Activated naive CD4-positive, alpha-beta T cell treated with anti-CD3 and anti-CD28 coated beads, Interleukin-2, amount 50 U/mL, for 16 hours (primary cell): ENCODE results near the gene UMODL1.

Experiments used
- DNase-seq: peaks from one replicate; pipeline ENCODE4 v3.0.0-alpha.2; 2020

The UMODL1 gene

DNA sequence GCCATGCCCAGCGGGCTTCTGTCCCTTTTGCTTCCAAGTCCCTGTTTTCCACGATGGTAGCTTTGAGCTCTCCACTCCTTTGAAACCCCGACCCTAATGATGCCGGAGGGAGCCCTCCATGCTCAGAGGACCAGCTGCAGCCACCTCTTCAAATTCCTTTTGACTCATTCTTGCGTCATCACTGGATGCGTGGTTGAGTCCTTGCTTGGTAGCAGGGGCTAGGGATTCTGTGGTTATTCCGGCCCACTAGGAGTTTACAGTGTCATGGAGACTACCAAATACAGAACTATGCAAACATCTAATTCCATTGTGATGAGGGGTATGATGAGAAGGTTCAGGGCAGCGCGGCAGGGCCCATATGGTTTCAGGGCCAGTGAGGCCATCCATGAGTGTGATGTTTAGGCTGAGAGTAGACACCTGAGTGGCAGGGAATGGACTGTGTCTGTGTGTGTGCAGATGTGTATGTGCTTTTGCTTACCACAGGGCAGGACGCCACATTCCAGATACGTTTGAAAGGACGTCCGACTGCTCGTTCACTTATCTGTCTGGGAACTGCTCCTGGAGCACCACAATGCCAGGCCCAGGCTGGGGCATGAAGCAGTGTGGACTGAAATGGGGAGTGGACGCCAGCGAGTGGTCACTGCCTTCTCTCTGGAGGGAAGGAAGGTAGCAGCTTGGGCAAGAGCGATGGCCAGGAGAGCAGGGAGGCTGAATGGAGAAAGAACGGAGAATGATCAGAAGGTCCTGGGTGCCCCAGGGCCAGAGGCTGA is 30.5 kb upstream of the UMODL1 start:
- DNase-seq: no peak

DNA sequence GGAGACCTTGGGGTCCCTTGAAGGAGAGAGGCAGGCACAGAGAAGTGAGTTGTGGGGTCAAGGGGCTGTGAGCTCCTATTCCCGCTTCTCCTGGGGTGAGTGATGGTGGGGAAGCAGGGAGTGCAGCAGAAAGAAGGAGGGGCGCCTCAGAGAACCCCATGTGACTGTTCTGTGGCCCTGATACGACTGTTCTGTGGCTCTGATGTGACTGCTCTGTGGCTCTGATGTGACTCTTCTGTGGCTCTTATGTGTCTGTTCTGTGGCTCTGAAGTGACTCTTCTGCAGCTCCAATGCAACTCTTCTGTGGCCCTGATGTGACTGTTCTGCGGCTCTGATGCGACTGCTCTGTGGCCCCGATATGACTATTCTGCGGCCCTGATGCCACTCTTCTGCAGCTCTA is 29.9 kb upstream of the UMODL1 start:
- DNase-seq: no peak

DNA sequence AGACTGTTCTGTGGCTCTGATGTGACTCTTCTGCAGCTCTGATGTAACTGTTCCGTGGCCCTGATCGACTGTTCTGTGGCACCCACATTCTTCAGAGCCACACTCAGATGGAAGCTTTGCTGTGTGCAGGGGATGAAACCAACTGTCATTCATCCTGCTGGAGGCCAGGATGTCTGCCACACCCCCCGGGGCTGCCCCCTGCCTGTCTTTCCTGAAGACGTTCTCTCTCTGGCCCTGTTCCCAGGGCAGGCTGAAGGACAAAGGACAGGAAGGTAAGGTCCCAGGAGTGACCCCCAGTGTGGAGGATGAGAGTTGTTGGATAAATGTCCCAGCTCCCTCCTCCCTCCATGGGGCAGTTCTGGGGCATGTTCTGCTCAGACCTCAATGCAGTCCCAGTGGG is 29.4 kb upstream of the UMODL1 start:
- DNase-seq: no peak

DNA sequence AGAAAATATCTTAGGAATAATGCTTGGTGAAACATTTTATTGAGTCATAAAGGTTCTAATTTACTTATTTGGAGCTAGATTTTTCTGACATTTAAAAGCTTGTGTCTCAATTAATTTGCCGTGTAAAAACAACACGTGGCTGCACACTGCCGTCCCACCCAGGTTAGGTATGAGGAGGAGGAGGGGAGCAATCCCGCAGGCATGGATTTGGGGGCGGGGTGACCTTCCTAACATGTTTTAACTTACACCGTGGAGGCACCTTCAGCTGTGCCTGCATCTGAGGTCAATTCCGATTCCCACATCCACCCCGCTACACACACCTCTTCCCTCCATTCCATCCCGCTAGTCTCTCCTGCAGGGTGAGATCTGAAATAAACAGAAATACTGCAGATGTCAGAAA is 28.5 kb upstream of the UMODL1 start:
- no peak for DNase-seq

DNA sequence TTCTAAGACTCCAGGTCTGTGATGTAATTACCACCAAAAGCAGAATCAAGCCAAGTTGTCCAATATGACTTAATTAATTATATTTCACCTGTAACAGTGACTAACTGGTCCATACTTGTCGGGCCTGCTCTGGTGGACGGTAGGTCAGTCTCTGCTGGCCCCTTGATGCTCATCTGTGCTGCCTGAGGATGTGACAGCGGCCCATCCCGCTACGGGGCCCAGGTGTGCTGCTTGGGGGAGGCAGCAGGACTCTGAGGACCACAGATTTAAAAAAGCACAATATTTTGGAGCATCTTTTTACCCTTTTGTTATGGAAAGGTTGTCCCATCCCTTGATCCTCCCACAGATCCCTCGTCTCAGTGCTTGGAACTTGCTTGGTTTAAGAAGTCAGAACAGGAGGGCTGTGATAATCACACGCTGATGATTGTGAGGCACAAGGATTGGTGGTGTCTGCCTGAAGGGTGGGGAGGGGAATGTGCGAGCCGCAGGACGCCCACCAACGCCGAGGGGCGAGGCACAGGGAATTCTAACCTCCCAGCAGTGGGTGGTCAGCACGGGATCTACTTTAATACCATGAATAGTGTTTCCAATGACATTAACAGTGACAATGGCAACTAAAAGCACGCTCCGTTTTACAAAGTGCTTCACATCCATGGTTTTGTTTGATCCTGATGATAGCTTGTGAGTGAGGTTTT is 27.8 kb upstream of the UMODL1 start:
- no peak for DNase-seq

DNA sequence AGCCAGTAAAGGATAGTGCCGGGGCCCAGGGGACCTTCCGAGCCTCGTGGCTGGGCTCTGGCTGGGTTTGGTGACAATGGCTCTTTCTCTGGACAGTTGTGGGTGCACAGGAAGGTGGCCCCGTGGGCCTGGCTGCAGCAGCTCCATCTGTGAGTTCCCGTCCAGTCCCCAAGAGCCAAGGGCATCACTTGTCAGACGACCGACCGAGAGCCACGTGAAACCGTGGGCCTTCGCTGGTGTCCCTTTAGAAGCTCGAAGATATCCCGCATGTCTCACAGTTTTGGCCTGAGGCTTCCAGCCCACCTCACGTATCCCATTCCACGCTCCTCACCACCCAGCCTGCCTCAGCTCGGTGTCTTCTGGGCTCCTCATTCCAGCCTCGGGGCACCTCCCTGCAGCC is 27.2 kb upstream of the UMODL1 start:
- DNase-seq: no peak

DNA sequence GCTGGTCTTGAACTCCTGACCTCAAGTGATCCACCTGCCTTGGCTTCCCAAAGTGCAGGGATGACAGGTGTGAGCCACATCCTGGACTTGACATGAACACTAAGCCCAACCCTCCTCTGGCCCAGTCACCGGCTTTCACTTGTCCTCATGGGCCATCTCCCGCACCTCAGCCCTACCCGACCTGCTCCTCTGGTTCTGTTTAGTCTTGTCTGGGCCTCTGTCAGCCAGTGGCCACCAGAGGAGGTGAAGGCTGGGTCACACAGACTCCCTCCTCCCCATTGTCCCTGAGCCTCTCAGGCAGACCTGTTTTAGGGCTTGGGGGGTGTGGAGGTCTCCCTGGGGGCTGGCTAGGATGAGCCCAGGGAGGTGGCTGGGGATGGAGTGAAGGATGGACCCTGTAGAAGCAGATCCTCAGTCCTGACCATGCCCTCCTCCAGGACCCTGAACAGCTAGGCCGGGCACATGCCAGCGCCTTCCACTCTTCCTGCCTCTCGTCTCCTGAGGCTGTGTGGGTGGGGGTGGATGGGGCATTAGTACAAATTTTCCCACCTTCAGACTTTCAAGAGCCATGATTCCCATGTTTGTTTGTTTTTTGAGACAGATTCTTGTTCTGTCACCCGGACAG is 26.1 kb upstream of the UMODL1 start:
- DNase-seq: no peak

DNA sequence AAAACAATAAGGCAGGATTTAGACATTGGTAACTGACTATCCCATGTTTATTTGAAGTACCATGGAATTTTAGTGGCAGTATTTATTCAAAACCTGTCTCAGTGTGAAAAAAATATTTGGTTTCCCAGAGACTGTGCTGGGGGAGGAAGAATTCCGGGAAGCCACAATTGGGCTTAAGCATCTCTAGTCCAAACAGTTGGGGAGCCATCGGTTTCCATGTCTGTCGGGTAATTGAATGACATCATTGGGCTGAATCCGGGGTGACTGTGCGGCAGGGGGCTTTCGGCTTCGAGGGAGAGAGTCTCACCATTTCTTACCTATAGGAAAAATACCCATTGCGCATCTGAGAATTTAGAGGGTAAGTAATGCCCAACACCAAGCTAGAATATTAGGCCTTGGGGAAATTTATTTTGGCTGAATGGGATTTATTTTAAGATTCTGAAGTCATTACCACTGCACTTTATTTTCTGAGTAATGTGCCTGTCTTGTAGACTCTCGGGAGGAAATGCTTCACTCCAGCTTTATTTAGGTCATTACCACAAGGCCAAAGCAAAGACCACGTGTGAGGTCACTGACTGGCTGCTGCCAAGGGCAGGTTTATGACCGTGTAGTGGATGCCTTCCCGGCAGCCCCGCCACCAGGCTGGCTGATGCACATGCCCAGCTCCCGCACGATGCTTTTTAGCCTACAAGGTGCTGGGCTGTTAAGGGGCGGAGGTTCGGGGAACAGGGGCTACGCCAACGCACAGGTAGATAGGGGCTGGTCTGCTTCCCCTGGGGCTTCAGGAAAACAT is 23.1 kb upstream of the UMODL1 start:
- DNase-seq: no peak

DNA sequence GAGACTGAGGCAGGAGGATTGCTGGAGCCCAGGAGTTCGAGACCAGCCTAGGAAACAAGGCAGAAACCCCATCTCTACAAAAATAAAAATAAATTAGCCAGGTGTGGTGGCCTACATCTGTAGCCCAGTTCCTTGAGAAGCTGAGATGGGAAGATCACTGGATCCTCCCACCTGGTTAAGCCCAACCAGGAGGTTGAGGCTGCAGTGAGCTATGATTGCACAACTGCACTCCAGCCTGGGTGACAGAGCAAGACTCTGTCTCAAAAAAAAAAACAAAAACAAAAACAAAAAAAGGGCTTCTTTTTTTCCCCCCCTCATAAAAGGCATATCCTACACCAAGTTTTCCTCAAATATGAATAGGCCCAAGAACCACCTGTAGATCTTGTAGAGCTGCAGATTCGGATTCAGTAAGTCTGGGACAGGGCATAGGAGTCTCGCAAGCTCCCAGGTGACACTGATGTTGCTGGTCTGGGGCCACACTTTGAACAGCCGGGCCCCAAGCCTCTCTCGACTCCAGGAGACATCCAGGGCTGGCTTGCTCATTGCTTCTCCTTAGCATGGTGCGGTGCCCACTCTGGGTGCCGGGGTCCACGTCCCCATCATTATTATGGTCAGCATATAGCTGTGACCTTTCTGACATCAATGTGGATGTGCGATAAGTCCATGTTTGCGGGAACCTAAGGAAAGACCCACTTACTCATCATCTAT is 22.1 kb upstream of the UMODL1 start:
- no peak for DNase-seq

DNA sequence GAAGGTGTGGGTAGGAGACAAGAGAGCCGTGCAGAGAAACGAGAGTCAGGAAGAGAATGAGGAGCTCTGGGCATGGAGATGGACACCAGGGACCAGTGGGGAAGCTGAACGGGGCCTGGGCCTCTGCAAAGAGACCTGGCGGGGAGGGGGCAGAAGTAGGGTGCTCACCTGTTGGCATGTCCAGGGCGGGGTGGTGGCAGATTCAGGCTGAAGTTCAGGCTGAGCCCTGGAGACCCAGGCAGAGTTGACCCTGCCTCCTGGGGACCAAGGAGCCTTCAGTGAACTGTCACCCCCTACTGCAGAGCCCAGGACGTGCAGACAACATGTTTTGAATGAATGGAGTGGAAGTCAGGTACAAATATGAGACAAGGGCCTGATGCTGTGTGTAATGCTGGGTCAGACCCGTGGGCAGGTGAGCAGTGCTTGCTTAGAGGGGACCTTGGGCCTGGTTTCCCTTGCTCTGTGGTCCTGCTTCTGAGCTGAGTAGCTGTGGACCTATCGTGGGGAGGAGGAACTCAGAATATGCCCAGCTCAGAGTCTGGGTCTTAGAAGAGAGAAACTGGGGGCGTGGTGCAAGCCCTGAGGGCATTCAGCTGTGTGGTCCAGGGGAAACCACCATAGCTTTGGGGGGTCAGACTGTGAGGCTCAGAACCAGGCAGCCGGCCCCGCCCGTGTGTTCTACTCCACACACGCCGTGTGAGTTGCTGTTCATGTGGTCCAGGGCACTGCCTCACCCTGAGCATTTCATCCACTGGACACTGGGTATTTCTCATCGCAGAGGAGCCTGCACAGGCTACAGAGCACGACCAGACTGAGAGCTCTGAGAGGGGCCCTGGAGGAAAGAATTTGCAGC is 21.3 kb upstream of the UMODL1 start:
- DNase-seq: no peak

DNA sequence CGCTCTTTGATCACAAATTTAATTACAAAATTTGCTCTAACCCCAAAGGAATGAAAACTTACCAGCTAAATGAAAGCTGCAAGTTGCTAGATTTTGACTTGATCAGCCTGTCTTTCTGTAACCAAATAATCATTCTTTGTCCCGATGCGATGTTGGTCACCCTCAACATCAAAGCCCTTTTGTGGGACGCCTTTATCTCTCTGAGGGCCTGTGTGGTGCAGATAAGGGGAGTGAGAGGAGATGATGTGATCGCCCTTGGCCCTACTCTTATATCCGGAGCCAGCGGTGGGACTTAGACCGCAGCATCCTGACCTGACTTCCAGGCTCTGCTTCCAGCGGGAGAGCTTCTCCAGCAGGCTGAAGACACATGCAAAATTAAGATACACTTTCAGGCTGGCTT is 19.3 kb upstream of the UMODL1 start:
- no peak for DNase-seq

DNA sequence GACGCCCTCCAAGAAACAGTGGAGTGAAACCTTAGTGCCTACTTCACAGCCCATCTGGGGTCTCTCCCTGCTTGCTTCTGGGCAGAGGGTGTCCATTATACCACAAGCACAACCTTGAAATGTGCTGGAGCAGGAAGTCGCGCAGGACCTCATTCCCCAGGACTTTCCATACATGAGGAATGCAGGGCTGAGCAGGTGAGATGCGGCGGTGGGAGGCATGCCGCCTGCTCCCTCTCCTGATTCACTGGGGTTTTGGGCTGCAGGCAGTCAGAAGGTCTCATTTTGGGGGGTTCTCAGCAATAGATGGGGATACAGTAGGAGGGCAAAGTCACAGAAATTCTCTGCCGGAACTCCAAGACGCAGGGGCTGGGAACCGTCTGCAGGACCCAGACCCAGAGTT is 15.7 kb upstream of the UMODL1 start:
- DNase-seq: no peak

DNA sequence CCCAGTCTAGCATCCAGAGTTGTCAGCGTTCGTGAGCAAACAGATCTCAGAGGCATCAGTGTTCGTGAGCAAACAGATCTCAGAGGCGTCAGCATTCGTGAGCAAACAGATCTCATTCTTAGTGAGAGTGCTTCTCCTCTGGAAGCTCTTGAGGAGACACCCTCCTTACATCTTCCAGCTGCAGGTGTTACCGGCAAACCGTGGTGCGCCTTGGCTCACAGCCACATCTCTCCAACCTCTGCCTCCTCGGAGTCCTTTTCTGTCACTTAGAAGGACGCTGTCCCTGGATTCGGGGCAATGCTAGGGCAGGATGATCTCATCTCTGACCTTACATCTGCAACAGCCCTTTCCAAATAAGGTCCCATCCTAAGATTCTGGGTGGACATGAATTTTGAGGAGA is 14.6 kb upstream of the UMODL1 start:
- DNase-seq: no peak

DNA sequence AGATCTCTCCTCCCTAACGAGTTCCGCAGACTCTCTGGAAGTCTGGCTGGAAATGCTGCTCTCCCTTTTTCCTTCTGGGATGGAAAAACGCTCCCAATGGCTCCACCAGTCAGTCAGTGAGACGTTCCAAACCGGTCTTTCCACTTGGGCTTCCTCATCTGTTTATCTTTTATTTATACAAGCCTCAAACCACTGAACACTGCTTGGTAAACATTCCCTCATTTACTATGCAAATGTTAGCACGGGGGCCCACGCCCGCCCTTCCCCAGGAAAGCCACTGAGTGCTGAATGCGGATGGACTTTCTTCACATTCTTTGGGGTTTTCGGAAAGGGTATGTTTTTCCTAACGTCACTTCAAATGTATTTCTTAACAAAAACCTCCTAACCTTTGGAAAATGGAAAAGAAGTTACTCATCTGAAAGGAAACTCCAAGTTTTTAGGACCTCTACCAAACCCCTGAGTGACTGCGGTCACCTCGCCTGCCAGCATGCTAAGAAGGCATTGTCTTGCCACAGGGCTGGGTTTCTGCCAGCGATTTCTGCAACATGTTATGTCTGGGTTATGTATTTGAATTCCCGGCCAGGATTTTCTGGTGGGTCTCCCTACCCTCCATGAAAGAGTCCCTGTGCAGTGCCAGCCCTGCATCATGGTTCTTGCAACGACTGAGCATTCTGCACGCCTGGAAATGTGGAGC is 14.0 kb upstream of the UMODL1 start:
- no peak for DNase-seq

DNA sequence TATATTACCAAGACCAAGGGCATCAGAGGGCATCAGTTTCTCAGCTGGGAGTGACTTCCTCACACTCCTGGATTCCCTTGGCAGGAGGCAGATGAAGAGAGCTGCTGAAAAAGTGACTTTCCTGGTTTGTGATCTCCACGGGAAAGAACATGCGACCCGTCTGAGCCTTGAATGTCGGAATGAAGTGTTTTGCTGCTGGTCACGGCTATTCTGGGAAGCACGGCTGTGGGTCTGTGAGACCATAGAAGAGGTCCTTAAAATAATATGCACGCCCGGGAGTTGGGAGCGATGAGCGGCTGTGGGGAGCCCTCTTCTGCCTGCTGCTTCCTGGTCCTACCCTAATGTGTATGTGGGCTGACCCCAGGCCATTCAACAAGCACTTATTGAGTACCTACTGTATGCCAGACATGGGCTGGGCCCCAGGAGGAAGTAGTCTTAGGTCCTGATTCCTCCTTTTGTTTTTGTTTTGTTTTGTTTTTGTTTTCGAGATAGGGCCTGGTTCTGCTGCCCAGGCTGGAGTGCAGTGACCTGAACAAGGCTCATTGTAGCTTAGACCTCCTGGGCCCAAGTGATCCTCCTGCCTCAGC is 13.2 kb upstream of the UMODL1 start:
- no peak for DNase-seq

DNA sequence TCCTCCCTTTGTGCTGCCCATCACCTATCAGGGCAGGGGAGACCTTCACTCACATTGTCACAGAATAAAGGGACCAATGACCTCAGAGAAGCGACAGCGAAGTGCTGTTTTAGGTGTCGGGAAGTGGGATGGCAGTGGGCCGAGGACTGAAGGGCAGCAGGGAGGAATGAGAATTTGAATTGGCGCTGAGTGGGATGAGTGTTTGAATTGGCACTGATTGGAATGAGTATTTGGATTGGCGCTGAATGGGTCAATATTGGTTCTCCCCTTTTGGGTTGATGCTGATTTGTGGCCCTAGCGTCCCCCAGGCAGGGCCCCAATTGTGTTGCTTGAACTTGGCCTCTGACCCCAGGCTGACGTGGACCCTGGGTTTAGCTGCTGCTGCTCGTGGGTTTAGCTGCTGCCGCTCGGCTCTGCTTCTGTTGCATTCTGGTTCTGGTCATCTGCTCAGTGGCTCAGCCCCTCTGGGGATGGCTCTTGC is 12.4 kb upstream of the UMODL1 start:
- no peak for DNase-seq

DNA sequence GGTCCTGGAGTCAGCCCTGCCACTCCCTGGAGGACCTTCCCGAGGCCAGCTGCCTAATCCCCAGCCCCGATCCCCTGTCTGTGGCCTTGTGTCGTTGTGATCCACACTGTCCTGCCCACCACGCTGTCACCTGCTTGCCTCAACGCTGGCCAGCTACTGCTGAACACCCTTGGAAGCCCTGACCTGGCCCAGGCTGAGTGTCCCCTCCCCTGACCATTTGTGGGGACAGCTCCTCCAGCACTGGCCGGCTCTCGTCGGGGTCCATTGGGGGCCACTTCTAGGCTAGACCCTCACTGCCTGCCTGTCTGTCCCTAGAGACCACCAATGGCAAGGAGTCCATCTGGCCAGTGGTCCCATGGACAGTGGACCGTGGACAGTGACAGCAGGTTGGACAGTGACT is 12.0 kb upstream of the UMODL1 start:
- DNase-seq: no peak

DNA sequence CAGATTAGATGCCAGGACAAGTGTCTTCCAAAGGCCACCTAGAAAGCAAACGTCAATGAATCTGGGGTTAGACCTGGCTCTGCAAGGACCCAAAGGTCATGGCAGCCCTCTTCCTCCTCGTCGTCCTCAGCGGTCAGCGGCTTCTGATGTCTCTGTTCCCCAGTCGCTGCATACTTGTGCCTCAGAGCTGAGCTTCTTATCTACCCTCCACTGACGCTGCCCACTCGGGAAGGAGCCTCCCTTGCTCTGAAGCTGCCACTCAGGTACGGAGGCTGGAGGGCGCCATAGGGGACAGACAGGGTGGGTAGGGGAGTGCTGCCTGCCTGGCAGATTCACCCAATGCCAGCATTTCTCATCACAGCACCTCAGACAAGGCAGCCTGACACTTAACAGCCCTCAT is 11.4 kb upstream of the UMODL1 start:
- DNase-seq: no peak

DNA sequence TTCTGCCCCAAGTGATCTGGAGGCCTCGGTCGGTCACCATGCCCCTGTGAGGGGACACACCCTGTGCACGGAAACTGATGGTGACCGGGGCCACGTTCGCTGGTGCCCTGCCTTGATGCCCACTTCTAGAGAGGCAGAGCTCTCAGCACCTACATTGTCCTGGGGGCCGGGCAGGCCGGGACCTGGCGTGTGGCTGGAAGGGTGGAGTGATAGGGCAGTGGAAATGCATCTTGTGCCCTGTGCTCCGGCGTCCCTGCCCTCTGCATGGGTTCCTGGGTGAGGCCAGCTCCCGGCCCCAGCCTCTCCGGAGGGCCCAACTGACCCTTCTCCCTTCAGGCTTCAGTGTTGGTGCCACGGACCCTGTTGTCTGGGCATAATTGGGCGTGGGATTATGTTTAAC is 11.0 kb upstream of the UMODL1 start:
- no peak for DNase-seq

DNA sequence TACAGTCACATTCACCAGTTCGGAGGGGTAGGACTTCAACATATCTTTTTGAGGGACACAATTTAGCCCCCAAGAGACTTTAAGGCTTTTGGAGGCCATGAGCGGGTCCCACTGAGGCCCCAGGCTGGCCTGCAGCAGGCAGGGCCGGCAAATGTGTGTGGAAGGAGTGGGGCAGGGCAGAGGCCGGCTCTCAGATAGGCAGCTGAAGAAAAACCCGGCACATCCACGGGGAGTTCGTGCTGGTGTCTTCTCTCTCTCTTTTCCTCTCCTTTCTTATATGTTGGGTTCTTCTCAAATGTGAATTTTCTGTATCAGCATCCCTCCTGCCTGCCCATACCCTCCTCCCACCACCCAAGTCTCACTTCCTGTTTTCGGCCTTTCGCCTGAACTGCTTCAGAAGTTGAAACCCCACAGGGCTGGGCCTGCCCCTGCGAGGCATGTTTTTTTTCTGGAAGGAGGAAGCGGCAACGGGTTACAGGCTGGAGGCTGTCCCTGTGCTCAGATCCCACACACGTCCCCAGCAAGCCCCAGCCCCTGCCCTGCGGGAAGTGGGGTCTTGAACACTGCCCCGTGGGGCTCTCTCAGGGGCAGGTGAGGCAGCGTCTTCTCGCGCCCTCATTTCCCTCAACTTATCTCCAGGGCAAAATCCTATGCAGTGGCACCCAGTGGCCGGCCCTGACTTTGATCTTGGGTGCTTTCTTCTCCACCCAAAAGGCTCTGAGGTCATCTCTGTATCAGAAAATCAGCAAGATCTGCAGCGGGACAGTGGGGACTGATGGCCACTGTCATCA is 9.7 kb upstream of the UMODL1 start:
- no peak for DNase-seq
